GM12873 (cell line): ENCODE measurements around the gene MYO15A.

Experiments used
- CTCF ChIP-seq: IDR thresholded peaks from 2 replicates; pipeline ENCODE4 v1.5.1; 2012; ENCODE audit warnings: low read depth, mild to moderate bottlenecking, moderate library complexity, low read length, control low read depth; ENCODE audit not compliant: insufficient read depth; ENCODE audit errors: missing control alignments

MYO15A gene

DNA sequence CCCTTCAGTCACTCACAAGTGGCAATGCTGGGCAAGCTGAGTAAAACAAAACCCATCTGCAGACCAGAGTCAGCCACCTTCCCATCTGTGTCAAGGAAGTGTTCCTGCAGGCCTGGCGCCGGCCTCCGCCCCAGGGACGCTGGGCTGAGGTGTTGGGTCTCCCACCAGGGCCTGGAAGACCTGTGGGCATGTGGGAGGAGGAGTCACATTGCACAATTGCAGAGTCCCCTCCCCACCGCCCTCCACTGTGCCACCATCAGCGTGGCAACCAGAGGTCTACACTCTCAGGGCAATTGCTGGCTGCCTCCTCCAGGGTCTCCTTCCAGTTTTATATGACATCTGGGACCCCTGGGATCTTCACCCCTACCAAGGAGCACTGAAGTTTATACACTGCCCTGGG is 3.0 kb upstream of the MYO15A start:
- TF ChIP-seq CTCF, result no peak

DNA sequence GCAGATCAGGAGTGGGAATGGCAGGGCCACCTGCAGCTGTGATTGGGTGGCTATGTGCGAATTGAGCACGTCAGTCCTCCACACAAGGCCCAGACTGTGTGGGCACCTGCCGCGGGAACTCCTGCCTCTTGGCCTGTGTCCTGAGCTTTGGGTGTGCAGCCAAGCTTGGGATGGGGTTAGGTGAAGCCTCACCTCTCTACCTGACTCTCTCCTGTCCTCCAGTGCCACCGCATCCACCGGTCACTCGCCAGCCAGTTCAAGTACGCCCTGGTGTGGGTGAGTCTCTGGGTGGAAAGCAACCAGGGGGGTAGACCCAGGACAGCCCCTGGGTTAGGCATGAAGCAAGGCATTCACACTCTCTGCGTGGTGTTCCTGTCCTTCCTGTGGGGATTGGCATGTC is 2.3 kb upstream of the MYO15A start:
- TF ChIP-seq CTCF, result no peak

- TF ChIP-seq CTCF, result no peak
These were observed 1.3 kb upstream of the MYO15A start for GRCh38 chr17:18107061-18107790.

GRCh38 chr17:18107971-18108370 is 585 bp upstream of the MYO15A start:
- no peak for TF ChIP-seq CTCF

GRCh38 chr17:18109935-18110485 is 1.5 kb downstream of the MYO15A start:
- no peak for TF ChIP-seq CTCF

DNA sequence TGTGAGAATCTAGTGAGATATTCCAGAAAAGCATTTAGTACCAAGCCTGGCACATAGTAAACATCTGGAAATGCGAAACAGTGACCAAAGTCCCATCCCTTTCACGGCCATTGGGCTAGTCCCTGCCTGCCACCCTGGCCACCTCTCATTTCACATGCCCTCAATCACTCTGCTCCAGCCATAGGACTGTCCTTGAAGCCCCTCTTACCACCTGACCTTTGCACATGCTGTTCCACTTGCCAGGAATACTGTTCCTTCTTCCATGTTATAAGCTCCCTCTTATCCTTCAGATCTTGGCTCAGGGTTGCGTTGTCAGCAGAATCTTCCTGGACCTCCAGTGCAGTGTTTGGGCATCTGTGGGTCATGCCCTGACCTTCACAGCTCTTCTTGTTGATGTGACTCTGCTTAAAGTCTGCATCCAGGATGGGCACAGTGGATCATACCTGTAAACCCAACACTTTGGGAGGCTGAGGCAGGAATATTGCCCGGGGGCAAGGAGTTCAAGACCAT is 2.1 kb downstream of the MYO15A start:
- no peak for TF ChIP-seq CTCF

DNA sequence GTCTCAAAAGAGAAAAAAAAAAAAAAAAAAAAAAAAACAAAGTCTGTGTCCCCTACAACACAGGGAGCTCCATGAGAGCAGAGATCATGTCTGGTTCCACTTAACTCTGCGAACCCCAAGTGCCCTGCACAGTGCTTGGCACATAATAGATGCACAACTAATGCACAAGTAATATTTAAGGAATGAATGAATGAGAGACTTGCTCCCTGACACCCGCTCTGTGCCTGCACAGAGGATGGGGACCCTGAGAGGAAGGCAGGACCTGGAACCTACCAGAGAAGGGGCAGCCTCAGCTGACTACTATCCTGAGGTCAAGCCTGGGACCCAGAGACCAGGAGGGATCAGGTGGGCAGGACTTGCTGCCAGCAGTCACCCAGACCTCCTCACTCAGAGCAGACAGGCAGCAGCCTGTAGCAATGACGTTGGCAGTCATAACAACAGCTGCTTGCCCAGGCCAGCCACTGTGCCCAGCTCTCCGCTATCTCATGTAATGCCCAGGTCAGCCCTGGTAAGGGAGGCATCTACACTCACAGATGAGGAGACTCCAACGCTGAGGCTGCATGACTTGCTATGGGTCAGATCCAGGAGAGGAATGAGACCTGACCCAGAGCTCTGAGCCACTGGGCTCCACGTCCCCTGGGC is 2.9 kb downstream of the MYO15A start:
- TF ChIP-seq CTCF, result no peak
